K562 (cell line): Measurements from ENCODE around the gene TNC.

Source experiments
- BCOR ChIP-seq: fragments of 450-650 bp; IDR thresholded peaks from 2 replicates; pipeline ENCODE4 v1.6.1; 2016
- CTCF ChIP-seq, 3 experiments: IDR thresholded peaks in 2 of 3; conservative IDR thresholded peaks in 1 of 3; 2 replicates each; pipeline ENCODE4 v1.5.1; 2011 to 2012; ENCODE audit warnings: low read length in 3 of 3, mild to moderate bottlenecking in 3 of 3, control low read depth in 2 of 3, improper control_type of control experiment in 1 of 3, inconsistent platforms in 1 of 3, low read depth in 1 of 3, mixed read lengths in 1 of 3, moderate library complexity in 1 of 3; ENCODE audit not compliant: insufficient read depth in 2 of 3
- DNMT1 ChIP-seq: fragments of 450-650 bp; IDR thresholded peaks from 2 replicates; pipeline ENCODE4 v1.6.1; 2016; ENCODE audit warnings: antibody characterized with exemption, mild to moderate bottlenecking
- JUND ChIP-seq, 2 experiments: IDR thresholded peaks; 2 replicates in 1 of 2; 3 replicates in 1 of 2; pipeline ENCODE4 v1.6.1; 2011; ENCODE audit warnings: borderline replicate concordance in 2 of 2, low read depth in 2 of 2, low read length in 2 of 2, improper control_type of control experiment in 1 of 2, missing biosample characterization in 1 of 2, missing genetic modification characterization in 1 of 2, missing genetic modification reagents in 1 of 2
- NELFE ChIP-seq: IDR thresholded peaks from 2 replicates; pipeline ENCODE4 v1.6.1; 2011; ENCODE audit warnings: mild to moderate bottlenecking; ENCODE audit not compliant: insufficient read depth, insufficient read length
- NFE2 ChIP-seq: IDR thresholded peaks from 2 replicates; pipeline ENCODE4 v1.6.1; 2014; ENCODE audit warnings: antibody characterized with exemption, low read depth
- POLR2AphosphoS5 ChIP-seq: IDR thresholded peaks from 2 replicates; pipeline ENCODE4 v1.6.1; 2011; ENCODE audit warnings: mild to moderate bottlenecking, low read depth, low read length, moderate library complexity; ENCODE audit not compliant: control insufficient read depth, insufficient read depth
- SIX5 ChIP-seq, 2 experiments: IDR thresholded peaks; 2 replicates each; pipeline ENCODE4 v1.6.1; 2011; ENCODE audit warnings: low read length in 2 of 2, borderline replicate concordance in 1 of 2, low read depth in 1 of 2, mild to moderate bottlenecking in 1 of 2, moderate library complexity in 1 of 2; ENCODE audit not compliant: insufficient read depth in 1 of 2
- TAF1 ChIP-seq: IDR thresholded peaks from 2 replicates; pipeline ENCODE4 v1.6.1; 2011; ENCODE audit warnings: mild to moderate bottlenecking, low read length, moderate library complexity; ENCODE audit not compliant: insufficient read depth, control insufficient read depth, severe bottlenecking; ENCODE audit errors: extremely low read depth
- TF ChIP-seq, protein P1 (sequence below): fragments of 200-400 bp; formaldehyde crosslinking; IDR thresholded peaks from 2 replicates; pipeline ENCODE4 v1.6.1; 2017; ENCODE audit warnings: mild to moderate bottlenecking, low read depth, low read length, moderate library complexity
- TF ChIP-seq, protein P2 (sequence below): sonication (generic); formaldehyde crosslinking; IDR thresholded peaks from 2 replicates; pipeline ENCODE4 v1.8.0; 2022; ENCODE audit warnings: missing genetic modification reagents, mild to moderate bottlenecking, moderate library complexity, borderline replicate concordance

DNA sequence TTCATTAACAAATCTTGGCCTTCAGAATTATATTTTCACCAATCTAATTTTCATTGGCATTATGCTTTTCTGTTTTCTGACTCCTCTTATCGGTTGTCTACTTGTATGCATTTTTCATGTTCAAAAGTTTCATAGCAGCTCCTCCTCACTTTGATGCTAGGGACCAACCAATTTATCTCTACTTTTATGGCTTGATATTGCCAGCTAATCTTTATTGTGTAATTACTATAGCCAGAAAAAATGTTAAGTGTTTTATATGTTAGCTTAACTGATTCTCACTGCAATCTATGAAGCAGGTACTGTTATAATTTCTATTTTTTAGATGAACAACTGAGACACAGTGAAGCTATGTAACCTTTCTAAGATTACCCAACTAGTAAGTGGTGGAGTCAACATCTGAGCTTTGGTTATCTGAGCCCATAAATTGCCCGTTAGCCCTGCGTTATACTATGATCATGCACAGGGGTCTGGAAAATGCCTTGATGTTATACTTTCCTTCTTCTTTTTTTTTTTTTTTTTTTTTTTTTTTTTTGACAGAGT, 34.4 kb upstream of the TNC start:
- TF ChIP-seq CTCF (IDR thresholded peaks at IDR 0.05 in 2 of 3, conservative IDR thresholded peaks at IDR 0.05 in 1 of 3; ENCODE audit: insufficient read depth in 2 of 3, low read depth in 1 of 3, low read length in 3 of 3) (no peak), POLR2AphosphoS5 (no peak), DNMT1 (no peak), NFE2 (no peak), TAF1 (no peak), SIX5 (IDR thresholded peaks at IDR 0.05; ENCODE audit: borderline replicate concordance in 1 of 2, insufficient read depth in 1 of 2, low read depth in 1 of 2, low read length in 2 of 2) (no peak), NELFE (no peak), BCOR (no peak), JUND (IDR thresholded peaks at IDR 0.05; ENCODE audit: borderline replicate concordance, low read depth, low read length) (no peak), JUND (tag; IDR thresholded peaks at IDR 0.05; ENCODE audit: borderline replicate concordance, low read depth, low read length) (no peak)
- TF ChIP-seq, protein P1, sequence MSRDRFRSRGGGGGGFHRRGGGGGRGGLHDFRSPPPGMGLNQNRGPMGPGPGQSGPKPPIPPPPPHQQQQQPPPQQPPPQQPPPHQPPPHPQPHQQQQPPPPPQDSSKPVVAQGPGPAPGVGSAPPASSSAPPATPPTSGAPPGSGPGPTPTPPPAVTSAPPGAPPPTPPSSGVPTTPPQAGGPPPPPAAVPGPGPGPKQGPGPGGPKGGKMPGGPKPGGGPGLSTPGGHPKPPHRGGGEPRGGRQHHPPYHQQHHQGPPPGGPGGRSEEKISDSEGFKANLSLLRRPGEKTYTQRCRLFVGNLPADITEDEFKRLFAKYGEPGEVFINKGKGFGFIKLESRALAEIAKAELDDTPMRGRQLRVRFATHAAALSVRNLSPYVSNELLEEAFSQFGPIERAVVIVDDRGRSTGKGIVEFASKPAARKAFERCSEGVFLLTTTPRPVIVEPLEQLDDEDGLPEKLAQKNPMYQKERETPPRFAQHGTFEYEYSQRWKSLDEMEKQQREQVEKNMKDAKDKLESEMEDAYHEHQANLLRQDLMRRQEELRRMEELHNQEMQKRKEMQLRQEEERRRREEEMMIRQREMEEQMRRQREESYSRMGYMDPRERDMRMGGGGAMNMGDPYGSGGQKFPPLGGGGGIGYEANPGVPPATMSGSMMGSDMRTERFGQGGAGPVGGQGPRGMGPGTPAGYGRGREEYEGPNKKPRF, result no peak
- TF ChIP-seq, protein P2, sequence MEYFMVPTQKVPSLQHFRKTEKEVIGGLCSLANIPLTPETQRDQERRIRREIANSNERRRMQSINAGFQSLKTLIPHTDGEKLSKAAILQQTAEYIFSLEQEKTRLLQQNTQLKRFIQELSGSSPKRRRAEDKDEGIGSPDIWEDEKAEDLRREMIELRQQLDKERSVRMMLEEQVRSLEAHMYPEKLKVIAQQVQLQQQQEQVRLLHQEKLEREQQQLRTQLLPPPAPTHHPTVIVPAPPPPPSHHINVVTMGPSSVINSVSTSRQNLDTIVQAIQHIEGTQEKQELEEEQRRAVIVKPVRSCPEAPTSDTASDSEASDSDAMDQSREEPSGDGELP (CRISPR knock-in tag), result no peak
